PC-9 (cell line): ENCODE results near the gene HS6ST3.

Experiments used
- CTCF ChIP-seq: fragments of 200-600 bp; sonication (generic); conservative IDR thresholded peaks from 2 replicates; pipeline ENCODE4 v1.6.1; 2017; ENCODE audit warnings: mixed run types, antibody characterized with exemption, mild to moderate bottlenecking, moderate library complexity
- EZH2 ChIP-seq: fragments of 200-600 bp; sonication (generic); IDR thresholded peaks from 2 replicates; pipeline ENCODE4 v1.8.0; 2017; ENCODE audit warnings: antibody characterized with exemption, low read depth

GRCh38 chr13:96503481-96503880, 413.6 kb downstream of the HS6ST3 start:
- TF ChIP-seq EZH2 (no peak), CTCF (no peak)
